Suppressor macrophage treated with lipopolysaccharide for 1 hour (primary cell): ENCODE results near the gene FOXE3.

Experiments
- DNase-seq, 3 donors: peaks; one replicate each; pipeline ENCODE4 v3.0.0-alpha.2; 2020 to 2022

FOXE3 gene

GRCh38 chr1:47436304-47436978 is 20.4 kb downstream of the FOXE3 start:
- peak; percentile 78 to 91 (median 81) for DNase-seq

GRCh38 chr1:47436979-47437446 is 20.9 kb downstream of the FOXE3 start:
- peak in 2 of 3 donors; percentile 19 to 27 for DNase-seq

- peak; percentile 89 to 97 (median 94) for DNase-seq
Observed at GRCh38 chr1:47437447-47438164, 21.5 kb downstream of the FOXE3 start, which contains the start of gene FOXD2. TSS of gene FOXD2 (plus strand) at chr1:47438044. CDS start at chr1:47438136, 92 bp downstream.

- peak in 1 of 3 donors; percentile 49 for DNase-seq
Observed at GRCh38 chr1:47438165-47439016, 22.3 kb downstream of the FOXE3 start.

GRCh38 chr1:47439017-47439818 is 23.1 kb downstream of the FOXE3 start:
- DNase-seq: no peak

- no peak for DNase-seq
Observed at GRCh38 chr1:47439819-47440598, 23.9 kb downstream of the FOXE3 start.

GRCh38 chr1:47440599-47441081 is 24.6 kb downstream of the FOXE3 start:
- no peak for DNase-seq

GRCh38 chr1:47441450-47442106 is 25.5 kb downstream of the FOXE3 start:
- DNase-seq: no peak

GRCh38 chr1:47442202-47442601 is 26.1 kb downstream of the FOXE3 start:
- DNase-seq: no peak

- no peak for DNase-seq
Observed at GRCh38 chr1:47442842-47443529, 26.9 kb downstream of the FOXE3 start.

- no peak for DNase-seq
Observed at GRCh38 chr1:47443530-47444296, 27.6 kb downstream of the FOXE3 start.

- no peak for DNase-seq
Observed at GRCh38 chr1:47444297-47444561, 28.1 kb downstream of the FOXE3 start.

- peak; percentile 53 to 75 (median 62) for DNase-seq
Observed at GRCh38 chr1:47444562-47445465, 28.7 kb downstream of the FOXE3 start.

- no peak for DNase-seq
Observed at GRCh38 chr1:47445823-47446550, 29.9 kb downstream of the FOXE3 start.

- no peak for DNase-seq
Observed at GRCh38 chr1:47448462-47449222, 32.6 kb downstream of the FOXE3 start.

- DNase-seq: peak; percentile 53 to 76 (median 58)
Observed at GRCh38 chr1:47449822-47450552, 33.9 kb downstream of the FOXE3 start.
